ENCODE measurements around the gene CDX1.

Gene CDX1

DNA sequence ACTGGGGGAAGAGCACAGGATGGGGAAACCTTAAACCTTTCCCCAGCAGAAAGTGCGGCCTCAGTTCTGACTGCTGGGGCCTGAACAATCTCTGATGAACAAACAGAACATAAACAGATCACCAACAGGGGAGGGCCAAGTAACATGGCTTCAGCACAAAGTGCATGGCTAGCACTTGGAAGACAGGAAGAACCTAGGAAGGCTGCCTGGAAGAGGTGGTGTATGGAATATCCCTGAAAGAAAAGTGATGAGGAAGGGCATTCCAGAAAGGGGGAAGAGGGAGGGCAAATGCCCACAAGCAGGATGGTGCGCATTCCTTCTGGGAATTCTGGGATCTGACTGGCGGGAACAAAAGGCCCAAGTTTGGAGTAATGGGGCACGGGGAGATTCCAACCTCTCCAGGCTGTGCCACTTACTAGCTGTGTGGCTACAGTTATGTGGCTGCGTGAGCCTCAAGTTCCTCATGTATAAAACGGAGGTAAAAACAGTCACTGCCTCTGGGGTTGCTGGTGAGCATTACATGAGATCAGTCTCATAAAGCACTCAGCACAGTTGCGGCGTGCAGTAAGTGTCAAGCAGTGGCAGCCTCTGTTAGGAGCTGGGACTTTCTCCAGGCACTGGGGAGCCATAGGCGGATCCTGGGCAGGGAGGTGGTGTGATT is 12.5 kb upstream of the CDX1 start:
- no peaks in the 10 kb centered on the region for H3F3A ChIP-seq (ENCODE audit: insufficient read depth)
- no peak overlapping the region for H3K9ac ChIP-seq (ENCODE audit: low read length)
- no peaks in the 10 kb centered on the region for H3K27me3 ChIP-seq (ENCODE audit: low read length)
- H4K20me1 ChIP-seq (ENCODE audit: low read depth, low read length), result no peaks in the 10 kb centered on the region
- no peaks in the 10 kb centered on the region for H3K36me3 ChIP-seq (ENCODE audit: low read length)
- no peaks in the 10 kb centered on the region for H3K9me2 ChIP-seq (replicated peaks; ENCODE audit: insufficient read depth, low read length)
- H3K79me2 ChIP-seq (ENCODE audit: insufficient read depth, low read length), result no peaks in the 10 kb centered on the region
- H3K4me2 ChIP-seq (ENCODE audit: low read depth, low read length, poor library complexity, severe bottlenecking), result no peak overlapping the region
- no peak overlapping the region for H2AFZ ChIP-seq (ENCODE audit: low read depth, low read length, severe bottlenecking)
- no peak overlapping the region for H3K4me3 ChIP-seq (ENCODE audit: insufficient read depth, low read length, poor library complexity, severe bottlenecking)
- H3K27ac ChIP-seq (ENCODE audit: low read depth, low read length), result no peak overlapping the region
- TF ChIP-seq, protein P1, sequence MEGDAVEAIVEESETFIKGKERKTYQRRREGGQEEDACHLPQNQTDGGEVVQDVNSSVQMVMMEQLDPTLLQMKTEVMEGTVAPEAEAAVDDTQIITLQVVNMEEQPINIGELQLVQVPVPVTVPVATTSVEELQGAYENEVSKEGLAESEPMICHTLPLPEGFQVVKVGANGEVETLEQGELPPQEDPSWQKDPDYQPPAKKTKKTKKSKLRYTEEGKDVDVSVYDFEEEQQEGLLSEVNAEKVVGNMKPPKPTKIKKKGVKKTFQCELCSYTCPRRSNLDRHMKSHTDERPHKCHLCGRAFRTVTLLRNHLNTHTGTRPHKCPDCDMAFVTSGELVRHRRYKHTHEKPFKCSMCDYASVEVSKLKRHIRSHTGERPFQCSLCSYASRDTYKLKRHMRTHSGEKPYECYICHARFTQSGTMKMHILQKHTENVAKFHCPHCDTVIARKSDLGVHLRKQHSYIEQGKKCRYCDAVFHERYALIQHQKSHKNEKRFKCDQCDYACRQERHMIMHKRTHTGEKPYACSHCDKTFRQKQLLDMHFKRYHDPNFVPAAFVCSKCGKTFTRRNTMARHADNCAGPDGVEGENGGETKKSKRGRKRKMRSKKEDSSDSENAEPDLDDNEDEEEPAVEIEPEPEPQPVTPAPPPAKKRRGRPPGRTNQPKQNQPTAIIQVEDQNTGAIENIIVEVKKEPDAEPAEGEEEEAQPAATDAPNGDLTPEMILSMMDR (IDR thresholded peaks at IDR 0.05; ENCODE audit: insufficient read depth, low read length, poor library complexity, severe bottlenecking), result no peak
- no peak for TF ChIP-seq EZH2phosphoT487 (conservative IDR thresholded peaks at IDR 0.05; ENCODE audit: low read length)
- no peaks in the 10 kb centered on the region for H3K9me3 ChIP-seq (ENCODE audit: insufficient read depth, low read length)

DNA sequence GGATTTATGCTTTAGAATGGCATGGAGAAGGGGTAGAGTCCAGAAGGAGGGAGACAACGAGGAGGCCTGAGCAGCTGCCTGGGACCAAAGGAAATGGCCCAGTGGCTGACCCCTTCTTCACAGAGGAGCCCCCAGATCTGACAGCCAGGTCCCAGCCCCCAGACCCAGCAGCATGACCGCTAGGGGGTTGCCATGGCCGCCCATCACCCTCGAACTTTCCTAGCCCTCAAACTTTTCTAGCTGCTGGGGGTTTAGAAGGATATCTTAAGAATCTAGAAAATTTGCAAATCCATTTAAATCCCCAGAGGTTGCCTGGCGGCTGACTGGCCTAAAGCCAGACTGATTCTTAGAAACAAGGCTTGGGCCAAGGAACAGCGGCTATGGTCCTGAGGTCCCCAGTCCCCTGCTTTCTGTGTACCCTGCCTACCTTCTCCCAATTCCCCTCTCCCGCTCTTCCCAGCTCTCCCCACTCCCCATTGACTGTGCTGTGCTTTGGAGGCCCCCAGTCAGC is 11.9 kb upstream of the CDX1 start:
- Histone ChIP-seq H3K27ac (ENCODE audit: low read depth, low read length) (no peak overlapping the region), H3K36me3 (ENCODE audit: low read length) (no peaks in the 10 kb centered on the region), H3K9me2 (replicated peaks; ENCODE audit: insufficient read depth, low read length) (no peaks in the 10 kb centered on the region), H3K9me3 (ENCODE audit: insufficient read depth, low read length) (no peaks in the 10 kb centered on the region), H3K4me3 (ENCODE audit: insufficient read depth, low read length, poor library complexity, severe bottlenecking) (no peak overlapping the region), H4K20me1 (ENCODE audit: low read depth, low read length) (no peaks in the 10 kb centered on the region), H3F3A (ENCODE audit: insufficient read depth) (no peaks in the 10 kb centered on the region), H3K79me2 (ENCODE audit: insufficient read depth, low read length) (no peaks in the 10 kb centered on the region), H3K27me3 (ENCODE audit: low read length) (no peaks in the 10 kb centered on the region), H3K4me2 (ENCODE audit: low read depth, low read length, poor library complexity, severe bottlenecking) (no peak overlapping the region), H2AFZ (ENCODE audit: low read depth, low read length, severe bottlenecking) (no peak overlapping the region), H3K9ac (ENCODE audit: low read length) (no peak overlapping the region)
- TF ChIP-seq, protein P1 (IDR thresholded peaks at IDR 0.05; ENCODE audit: insufficient read depth, low read length, poor library complexity, severe bottlenecking), result no peak
- no peak for TF ChIP-seq EZH2phosphoT487 (conservative IDR thresholded peaks at IDR 0.05; ENCODE audit: low read length)

DNA sequence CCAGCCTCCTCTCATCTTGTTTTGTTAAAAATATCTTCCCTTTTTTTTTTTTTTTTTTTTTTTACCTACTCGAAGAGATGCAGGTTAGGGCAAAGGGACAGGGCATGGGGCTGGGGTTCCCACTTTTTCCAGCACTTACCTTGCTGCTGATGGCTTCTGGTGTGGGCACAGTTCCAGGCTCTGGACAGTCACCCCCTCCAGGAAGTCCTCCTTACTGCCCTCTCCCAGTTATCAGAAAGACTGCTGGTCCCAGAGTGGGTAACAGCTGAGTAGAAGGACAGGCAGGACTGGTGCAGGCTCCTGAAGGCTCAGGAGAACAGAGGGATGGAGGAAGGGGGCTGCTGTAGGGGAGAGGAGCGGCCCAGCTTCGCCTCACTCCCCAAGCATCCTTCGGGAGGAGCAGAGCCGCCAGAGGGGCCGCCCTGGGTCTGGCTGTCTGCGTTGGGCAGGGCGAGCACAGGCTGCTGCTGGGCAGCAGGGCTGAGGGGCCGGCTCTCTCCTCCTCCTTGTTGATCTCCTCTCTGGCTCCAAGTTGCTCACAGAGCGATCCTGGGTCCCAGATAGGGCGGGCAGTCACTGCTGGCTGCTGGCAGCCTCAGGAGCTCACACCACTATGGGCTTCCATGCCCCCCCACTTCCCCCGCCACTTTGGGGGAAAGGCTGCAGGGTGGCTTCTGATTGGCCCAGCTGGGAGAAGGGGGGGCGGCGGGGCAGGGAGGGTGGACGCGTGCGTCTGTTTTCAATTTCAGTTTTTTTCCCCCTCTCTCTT is 11.1 kb upstream of the CDX1 start, which contains the start of gene PDGFRB:
TSS of gene PDGFRB (minus strand) at position 588 of the 769 bp plus-strand sequence. CDS start 18,798 bp downstream, outside the sequence.
- Histone ChIP-seq H3K4me3 (ENCODE audit: insufficient read depth, low read length, poor library complexity, severe bottlenecking) (no peak within 1 kb of the TSS), H3K79me2 (ENCODE audit: insufficient read depth, low read length) (no peaks in the 10 kb centered on the region), H4K20me1 (ENCODE audit: low read depth, low read length) (no peaks in the 10 kb centered on the region), H3K27ac (ENCODE audit: low read depth, low read length) (no peak within 1 kb of the TSS), H2AFZ (ENCODE audit: low read depth, low read length, severe bottlenecking) (no peak within 1 kb of the TSS), H3F3A (ENCODE audit: insufficient read depth) (no peaks in the 10 kb centered on the region), H3K36me3 (ENCODE audit: low read length) (no peaks in the 10 kb centered on the region), H3K9ac (ENCODE audit: low read length) (no peak within 1 kb of the TSS), H3K4me2 (ENCODE audit: low read depth, low read length, poor library complexity, severe bottlenecking) (no peak within 1 kb of the TSS), H3K9me3 (ENCODE audit: insufficient read depth, low read length) (no peaks in the 10 kb centered on the region), H3K9me2 (replicated peaks; ENCODE audit: insufficient read depth, low read length) (no peaks in the 10 kb centered on the region), H3K27me3 (ENCODE audit: low read length) (no peaks in the 10 kb centered on the region)
- TF ChIP-seq, protein P1 (IDR thresholded peaks at IDR 0.05; ENCODE audit: insufficient read depth, low read length, poor library complexity, severe bottlenecking), result no peak
- TF ChIP-seq EZH2phosphoT487 (conservative IDR thresholded peaks at IDR 0.05; ENCODE audit: low read length), result no peak

Measured in SU-DHL-6 (cell line).